Neural cell (in vitro differentiated cells): ENCODE data around the gene EPHA6.

ENCODE experiments used
- POLR2AphosphoS5 ChIP-seq: IDR thresholded peaks from 2 replicates; pipeline ENCODE4 v1.6.1; 2012
- SMC3 ChIP-seq: fragments of 450-650 bp; conservative IDR thresholded peaks from 2 replicates; pipeline ENCODE4 v1.6.1; 2014; ENCODE audit warnings: antibody characterized with exemption, mild to moderate bottlenecking, moderate library complexity; ENCODE audit not compliant: poor library complexity
- TF ChIP-seq, protein P1 (sequence below): fragments of 450-650 bp; IDR thresholded peaks from 2 replicates; pipeline ENCODE4 v1.5.1; 2014; ENCODE audit warnings: antibody characterized with exemption, mild to moderate bottlenecking, moderate library complexity; ENCODE audit not compliant: poor library complexity, severe bottlenecking
- TF ChIP-seq, protein P2 (sequence below): IDR thresholded peaks from 2 replicates; pipeline ENCODE4 v1.6.1; 2012; ENCODE audit warnings: borderline replicate concordance

DNA sequence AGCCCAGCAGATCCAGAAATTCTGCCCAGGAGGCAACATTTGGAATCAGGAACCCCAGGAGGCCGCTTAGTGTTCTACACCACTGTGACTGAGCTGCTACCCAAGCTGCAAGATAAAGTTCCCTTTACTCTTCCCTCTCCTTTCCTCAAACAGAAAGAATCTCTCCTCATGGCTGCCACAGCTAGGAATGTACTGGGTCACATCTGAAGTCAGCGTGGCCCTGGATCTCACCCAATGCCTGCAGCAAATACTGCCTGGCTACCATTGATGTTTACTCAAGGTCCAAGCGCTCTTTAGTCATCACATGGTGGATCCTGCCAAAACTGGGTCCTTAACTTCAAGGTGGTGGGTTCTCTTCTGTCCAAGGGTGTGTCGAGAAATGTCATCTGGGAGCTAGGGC, 382.7 kb downstream of the EPHA6 start:
- TF ChIP-seq, protein P1, sequence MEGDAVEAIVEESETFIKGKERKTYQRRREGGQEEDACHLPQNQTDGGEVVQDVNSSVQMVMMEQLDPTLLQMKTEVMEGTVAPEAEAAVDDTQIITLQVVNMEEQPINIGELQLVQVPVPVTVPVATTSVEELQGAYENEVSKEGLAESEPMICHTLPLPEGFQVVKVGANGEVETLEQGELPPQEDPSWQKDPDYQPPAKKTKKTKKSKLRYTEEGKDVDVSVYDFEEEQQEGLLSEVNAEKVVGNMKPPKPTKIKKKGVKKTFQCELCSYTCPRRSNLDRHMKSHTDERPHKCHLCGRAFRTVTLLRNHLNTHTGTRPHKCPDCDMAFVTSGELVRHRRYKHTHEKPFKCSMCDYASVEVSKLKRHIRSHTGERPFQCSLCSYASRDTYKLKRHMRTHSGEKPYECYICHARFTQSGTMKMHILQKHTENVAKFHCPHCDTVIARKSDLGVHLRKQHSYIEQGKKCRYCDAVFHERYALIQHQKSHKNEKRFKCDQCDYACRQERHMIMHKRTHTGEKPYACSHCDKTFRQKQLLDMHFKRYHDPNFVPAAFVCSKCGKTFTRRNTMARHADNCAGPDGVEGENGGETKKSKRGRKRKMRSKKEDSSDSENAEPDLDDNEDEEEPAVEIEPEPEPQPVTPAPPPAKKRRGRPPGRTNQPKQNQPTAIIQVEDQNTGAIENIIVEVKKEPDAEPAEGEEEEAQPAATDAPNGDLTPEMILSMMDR, result no peak
- no peak for TF ChIP-seq POLR2AphosphoS5
- TF ChIP-seq SMC3, result no peak
- TF ChIP-seq, protein P2, sequence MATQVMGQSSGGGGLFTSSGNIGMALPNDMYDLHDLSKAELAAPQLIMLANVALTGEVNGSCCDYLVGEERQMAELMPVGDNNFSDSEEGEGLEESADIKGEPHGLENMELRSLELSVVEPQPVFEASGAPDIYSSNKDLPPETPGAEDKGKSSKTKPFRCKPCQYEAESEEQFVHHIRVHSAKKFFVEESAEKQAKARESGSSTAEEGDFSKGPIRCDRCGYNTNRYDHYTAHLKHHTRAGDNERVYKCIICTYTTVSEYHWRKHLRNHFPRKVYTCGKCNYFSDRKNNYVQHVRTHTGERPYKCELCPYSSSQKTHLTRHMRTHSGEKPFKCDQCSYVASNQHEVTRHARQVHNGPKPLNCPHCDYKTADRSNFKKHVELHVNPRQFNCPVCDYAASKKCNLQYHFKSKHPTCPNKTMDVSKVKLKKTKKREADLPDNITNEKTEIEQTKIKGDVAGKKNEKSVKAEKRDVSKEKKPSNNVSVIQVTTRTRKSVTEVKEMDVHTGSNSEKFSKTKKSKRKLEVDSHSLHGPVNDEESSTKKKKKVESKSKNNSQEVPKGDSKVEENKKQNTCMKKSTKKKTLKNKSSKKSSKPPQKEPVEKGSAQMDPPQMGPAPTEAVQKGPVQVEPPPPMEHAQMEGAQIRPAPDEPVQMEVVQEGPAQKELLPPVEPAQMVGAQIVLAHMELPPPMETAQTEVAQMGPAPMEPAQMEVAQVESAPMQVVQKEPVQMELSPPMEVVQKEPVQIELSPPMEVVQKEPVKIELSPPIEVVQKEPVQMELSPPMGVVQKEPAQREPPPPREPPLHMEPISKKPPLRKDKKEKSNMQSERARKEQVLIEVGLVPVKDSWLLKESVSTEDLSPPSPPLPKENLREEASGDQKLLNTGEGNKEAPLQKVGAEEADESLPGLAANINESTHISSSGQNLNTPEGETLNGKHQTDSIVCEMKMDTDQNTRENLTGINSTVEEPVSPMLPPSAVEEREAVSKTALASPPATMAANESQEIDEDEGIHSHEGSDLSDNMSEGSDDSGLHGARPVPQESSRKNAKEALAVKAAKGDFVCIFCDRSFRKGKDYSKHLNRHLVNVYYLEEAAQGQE, result no peak
